GM19438 (cell line): ENCODE data around the gene TMEM184B.
"Not testable (repeated sequence)": the region's sequence is repeated elsewhere in the genome, so short reads cannot be mapped to it uniquely, and the experiment has no call there.

Experiments used
- ATAC-seq: cut with Tn5 transposase; IDR thresholded peaks from one replicate; pipeline ENCODE4 v1.9.1; 2021; ENCODE audit warnings: low read depth; ENCODE audit not compliant: unreplicated experiment

TMEM184B gene

DNA sequence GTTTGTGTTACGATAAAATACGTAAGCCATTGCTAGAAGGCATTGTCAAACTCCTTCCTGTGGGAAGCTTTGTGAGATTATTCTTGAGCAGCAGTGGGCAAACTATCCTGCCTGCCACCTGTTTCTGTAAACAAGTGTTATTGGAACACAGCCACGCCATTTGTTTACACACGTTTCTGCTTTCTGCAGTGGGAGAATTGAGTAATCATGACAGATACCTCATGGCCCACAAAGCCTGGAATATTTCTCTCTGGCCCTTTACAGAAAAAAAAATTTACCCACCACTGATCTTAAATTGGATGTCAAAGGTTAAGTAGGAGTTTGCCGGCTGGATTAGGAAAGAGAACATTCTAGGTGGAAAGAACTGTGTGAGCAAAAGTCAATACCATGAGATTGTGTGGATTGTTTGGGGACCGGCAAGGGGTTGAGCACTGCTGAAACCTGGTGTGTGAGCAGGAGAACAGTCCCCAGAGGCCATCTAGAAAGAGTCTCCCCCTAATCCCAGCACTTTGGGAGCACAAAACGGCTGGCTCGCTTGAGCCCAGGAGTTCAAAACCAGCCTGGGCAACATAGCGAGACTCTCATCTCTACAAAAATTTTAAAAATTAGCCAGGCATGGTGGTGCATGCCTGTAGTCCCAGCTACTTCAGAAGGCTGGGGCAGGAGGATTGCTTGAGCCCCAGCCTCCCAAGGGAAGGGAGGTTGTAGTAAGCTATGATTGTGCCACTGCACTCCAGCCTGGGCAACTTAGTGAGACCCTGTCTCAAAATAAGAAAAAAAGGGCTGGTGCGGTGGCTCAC, 85.2 kb downstream of the TMEM184B start:
- no peak for ATAC-seq

- no peak for ATAC-seq
Measured at GRCh38 chr22:38186429-38186828, 86.4 kb downstream of the TMEM184B start.

DNA sequence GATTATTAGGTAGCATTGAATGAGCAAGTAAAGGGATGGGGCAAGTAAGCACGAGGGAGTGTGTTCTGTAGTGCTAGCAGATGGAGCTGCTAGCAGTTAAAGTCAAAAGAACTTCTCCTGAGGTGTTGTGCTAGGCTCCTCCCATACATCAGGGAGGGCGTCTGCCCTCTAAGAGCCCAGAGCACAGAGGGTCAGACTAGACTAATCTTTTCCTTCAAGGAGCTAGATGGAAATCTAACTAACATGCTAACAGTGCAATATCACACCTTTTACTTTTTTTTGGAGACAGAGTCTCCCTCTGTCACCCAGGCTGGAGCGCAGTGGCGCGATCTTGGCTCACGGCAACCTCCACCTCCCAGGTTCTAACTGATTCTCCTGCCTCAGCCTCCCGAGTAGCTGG, 88.0 kb downstream of the TMEM184B start:
- no peak for ATAC-seq

DNA sequence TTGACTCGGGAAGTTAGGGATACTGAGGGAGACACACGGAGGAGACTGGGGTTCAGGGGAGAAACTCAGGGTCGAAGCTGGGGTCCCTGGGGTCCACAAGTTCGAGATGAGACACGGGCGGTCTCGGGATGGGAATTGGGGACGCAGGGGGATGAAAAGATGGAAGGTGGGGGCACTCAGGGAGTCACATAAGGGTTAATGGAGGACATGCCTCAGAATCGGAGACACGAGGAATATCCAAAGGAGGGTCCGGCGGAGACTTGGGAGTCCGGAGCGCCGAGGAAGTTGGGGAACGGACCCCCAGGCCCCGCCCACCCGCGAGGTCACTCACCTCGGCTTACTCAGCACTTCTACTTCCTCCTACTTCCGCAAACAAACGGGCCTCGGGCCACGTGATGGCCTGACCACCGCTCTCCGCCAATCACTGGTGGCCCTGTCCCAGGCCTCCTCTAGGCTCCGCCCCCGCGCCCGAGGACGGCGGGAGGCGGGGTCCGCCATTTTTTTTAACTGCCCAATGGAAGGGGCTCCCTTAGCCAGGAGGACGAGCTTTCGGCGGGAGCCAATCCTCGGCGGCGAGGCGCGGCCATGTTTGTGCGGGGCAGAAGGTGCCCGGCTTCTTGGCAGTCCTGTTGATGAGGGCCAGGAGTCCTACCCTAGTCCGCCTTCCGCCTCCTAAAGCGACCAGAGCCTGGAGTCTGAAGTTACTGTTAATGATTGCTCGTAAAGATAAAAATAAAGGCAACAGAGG, 91.2 kb downstream of the TMEM184B start, which contains the start of gene PLA2G6:
Gene PLA2G6 (minus strand): TSS at position 378 of the 748 bp plus-strand sequence. CDS start 12,404 bp downstream, outside the sequence.
- peak; percentile 81 for ATAC-seq

DNA sequence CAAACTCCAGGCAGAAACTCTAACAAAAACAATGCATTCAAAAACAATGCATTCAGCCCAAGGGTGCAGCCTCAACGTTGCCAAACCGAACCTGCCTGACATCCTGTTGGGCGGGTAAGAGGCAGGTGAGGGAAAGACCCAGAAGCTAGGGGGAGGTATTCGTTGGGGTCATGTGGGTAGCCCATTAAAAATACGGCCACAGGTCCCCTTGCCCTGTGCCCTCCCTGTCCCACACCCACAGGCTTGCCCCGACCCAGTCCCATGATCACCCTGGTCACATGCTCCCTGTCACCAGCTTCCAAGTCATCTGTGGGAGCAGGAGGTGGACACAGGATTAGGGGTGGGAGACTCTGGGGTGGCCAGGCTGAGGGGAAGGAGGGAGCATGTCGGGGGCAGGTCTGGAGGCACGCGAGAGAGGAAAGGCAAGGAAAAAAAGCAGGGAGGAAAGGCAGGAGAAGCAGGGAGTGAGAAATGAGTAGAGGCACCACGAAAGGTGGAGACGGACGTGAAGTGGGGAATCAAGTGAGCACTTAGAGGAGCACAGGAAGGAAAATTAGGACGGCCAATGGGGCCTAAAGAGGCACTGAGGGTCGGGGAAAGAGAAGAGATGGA, 91.9 kb downstream of the TMEM184B start:
- ATAC-seq = peak; percentile 1

DNA sequence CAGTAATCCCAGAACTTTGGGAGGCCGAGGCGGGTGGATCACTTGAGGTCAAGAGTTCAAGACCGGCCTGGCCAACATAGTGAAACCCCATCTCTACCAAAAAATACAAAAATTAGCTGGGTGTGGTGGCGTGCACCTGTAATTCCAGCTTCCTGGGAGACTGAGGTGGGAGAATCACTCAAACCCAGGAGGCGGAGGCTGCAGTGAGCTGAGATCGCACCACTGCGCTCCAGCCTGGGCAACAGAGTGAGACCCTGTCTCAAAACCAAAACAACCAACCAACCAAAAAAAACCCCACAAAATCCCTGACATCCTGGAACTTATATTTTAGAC, 94.2 kb downstream of the TMEM184B start:
- not testable (repeated sequence) for ATAC-seq

DNA sequence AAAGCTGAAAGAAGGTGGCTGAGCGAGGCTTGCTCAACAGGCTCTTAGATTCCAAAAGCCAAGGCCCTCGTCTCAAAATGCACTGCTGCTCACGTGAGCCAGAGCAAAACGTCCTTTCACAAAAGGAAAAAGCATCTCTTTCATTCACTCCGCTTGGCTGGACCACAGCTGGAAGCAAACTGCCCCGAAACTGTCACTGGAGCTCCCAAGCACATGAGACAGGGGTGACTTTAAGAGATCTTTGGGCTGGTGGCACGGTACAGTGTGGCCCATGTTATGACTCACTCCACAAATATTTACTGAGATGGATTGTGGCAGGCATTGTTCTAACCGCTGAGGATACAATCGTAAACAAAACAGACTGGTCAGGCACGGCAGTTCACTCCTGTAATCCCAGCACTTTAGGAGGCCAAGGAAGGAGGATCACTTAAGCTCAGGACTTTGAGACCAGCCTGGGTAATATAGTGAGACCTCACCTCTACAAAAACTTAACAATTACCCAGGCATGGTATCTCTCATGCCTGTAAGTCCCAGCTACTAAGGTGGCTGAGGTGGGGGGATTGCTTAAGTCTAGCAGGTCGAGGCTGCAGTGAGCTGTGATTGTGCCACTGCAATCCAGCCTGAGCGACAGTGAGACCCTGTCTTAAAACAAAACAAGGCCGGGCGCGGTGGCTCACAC, 94.7 kb downstream of the TMEM184B start:
- ATAC-seq = no peak

DNA sequence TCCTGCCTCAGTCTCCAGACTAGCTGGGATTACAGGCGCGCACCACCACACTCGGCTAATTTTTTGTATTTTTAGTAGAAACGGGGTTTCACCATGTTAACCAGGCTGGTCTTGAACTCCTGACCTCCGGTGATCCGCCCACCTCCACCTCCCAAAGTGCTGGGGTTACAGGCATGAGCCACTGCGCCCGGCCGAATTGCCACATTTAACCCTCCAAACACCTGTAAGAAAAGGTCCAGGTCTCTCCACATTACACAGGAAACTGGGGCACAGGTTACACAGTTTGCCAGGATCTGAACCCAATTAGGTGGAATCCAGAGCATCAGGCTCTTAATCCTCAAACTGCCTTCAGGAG, 95.3 kb downstream of the TMEM184B start:
- ATAC-seq = not testable (repeated sequence)

GRCh38 chr22:38177044-38177443, 95.8 kb downstream of the TMEM184B start:
- ATAC-seq = no peak

- no peak for ATAC-seq
Measured at GRCh38 chr22:38176170-38176741, 96.6 kb downstream of the TMEM184B start.

DNA sequence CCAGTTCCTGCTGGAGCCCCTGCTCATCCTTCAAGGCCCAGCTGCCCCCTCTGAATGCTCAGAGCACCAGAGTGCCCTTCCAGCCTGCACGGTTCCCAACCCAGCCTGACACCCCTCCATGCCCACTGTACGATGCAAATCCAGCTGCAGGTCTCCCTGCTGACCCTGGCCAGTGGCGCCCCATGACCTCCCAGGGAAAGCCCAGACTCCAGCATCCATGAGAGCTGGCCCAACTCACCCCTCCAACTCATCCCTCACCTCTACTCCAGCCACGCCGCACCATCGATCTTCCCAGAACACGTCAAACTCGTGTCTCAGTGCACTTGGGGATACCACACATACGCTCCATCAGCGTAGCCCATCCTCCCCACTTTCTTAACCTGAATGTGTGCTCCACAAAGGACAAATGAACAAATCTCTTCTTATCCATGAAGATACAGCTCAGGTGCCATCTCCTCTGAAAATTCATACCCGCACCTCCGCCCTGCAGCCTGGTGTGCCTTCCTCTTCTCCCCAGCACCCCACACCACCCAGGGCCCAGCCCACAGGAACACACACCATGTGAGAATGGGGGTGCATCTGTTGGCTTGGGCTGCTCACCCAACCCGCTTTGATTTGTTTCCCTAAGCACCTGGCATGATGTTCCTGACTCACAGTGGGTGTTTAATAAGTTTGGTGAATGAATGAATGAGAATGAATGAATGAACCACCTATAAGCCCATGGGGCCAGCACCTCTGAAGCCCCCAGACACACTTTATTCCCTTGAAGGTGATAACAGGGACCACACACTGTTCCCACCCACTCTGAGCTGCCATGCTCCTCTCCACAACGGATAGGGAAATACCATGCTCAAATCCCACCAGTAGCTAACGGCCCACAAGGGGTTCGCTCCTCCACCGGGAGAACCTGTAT, 97.3 kb downstream of the TMEM184B start:
- ATAC-seq = no peak

DNA sequence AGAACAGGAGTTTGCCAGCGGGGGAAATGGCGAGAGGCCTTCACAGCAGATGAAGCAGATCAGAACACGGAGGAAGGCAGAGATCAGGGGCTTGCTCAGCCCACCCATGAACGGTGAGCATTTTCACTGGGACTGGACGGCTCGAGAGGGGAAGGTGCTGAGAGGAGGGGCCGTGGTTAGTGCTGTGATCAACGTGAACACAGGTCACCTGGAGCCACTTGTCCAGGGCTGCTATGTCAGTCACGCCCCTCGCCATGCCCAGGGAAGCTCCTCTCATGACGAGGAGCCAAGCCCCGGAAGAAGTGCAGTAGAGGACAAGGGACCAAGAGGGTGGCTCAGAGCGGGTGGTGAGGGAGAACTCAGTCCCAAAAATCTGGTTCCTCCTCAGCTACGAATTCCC, 98.2 kb downstream of the TMEM184B start:
- ATAC-seq = no peak

DNA sequence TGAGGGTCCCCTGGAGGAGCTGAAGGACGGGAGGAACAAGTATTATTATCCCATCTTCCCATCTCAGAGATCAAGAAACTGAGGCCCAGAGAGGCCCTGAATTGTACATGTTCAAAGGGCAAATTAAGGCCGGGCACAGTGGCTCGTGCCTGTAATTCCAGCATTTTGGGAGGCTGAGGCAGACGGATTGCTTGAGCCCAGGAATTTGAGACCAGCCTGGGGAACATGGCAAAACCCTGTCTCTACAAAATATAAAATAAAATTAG, 99.2 kb downstream of the TMEM184B start:
- ATAC-seq = no peak

- ATAC-seq = no peak
Measured at GRCh38 chr22:38172832-38173640, 99.8 kb downstream of the TMEM184B start.

DNA sequence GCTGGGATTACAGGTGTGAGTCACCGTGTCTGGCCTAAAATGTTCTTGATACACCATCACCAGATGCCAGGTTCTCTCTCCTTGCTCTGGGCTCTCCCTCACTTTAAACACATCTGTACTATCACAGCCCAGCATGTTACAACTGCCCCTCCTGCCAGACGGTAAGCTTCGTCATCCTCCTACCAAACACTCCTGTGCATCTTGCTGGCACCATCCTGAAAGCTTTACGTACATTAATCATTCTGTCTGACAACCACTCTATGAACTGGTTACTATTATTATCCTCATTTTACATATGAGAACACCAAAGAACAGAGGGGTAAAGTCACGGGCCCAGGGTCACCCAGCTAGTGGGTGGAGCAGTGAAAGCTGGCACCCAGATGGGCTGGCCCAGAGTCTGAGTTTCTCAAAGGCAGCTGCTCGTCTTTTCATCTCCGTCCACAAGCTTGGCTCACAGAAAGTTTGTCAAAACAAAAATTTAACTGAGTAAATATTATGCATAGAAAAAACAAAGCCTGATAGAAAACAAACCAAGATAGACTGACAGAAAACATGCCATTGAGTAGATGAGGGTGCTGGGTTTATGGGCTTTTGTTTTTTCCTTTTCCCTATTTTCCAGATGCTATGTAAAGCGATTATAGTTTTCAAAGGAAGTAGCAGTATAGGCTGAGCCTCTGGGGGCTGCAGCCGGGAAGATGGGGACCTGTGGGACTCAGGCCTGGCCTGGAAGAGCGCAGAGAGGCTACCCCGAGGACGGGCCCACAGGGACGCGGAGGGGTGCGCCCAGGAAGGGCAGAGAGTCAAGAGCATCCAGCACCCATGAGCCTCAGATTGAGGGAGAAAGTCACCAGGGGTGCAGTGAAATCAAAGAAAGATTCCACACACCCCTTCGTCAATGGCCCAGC, 100.6 kb downstream of the TMEM184B start:
- no peak for ATAC-seq

GRCh38 chr22:38170469-38170868, 102.3 kb downstream of the TMEM184B start:
- ATAC-seq = no peak
